RWPE2 (cell line): ENCODE data around the gene CIPC.
A peak's percentile ranks its signal among the peaks of the same experiment; 100 is the strongest.

Experiments used
- ATAC-seq: fragments of 200-7000 bp; cut with Tn5 transposase; 3 replicates; pipeline ENCODE4 v1.9.1; 2021; ENCODE audit warnings: low read depth
- DNase-seq: peaks from one replicate; pipeline ENCODE4 v3.0.0-alpha.2; 2020; ENCODE audit warnings: low spot score
- H3K27ac ChIP-seq: fragments of 450-650 bp; 2 replicates; pipeline ENCODE4 v1.5.1; 2017; ENCODE audit warnings: mild to moderate bottlenecking; ENCODE audit not compliant: poor library complexity, severe bottlenecking
- H3K27me3 ChIP-seq: fragments of 250-450 bp; sonication (Bioruptor Pico); 2 replicates; pipeline ENCODE4 v1.5.1; 2021; ENCODE audit warnings: mild to moderate bottlenecking, moderate library complexity; ENCODE audit not compliant: insufficient read depth, poor library complexity, severe bottlenecking
- H3K36me3 ChIP-seq: fragments of 250-450 bp; sonication (Bioruptor Pico); 2 replicates; pipeline ENCODE4 v1.5.1; 2020; ENCODE audit warnings: low read depth, mild to moderate bottlenecking, moderate library complexity
- H3K4me1 ChIP-seq: fragments of 250-450 bp; sonication (Bioruptor Pico); 2 replicates; pipeline ENCODE4 v1.5.1; 2021; ENCODE audit warnings: mild to moderate bottlenecking, moderate library complexity; ENCODE audit not compliant: insufficient read depth, poor library complexity, severe bottlenecking
- H3K4me3 ChIP-seq: fragments of 250-450 bp; sonication (Bioruptor Pico); 2 replicates; pipeline ENCODE4 v1.5.1; 2021; ENCODE audit warnings: mild to moderate bottlenecking, moderate library complexity; ENCODE audit not compliant: severe bottlenecking
- H3K9me3 ChIP-seq: fragments of 250-450 bp; sonication (Bioruptor Pico); 2 replicates; pipeline ENCODE4 v1.5.1; 2021; ENCODE audit warnings: mild to moderate bottlenecking, moderate library complexity; ENCODE audit not compliant: severe bottlenecking
- TF ChIP-seq, protein P1 (sequence below): fragments of 450-650 bp; IDR thresholded peaks from one replicate; pipeline ENCODE4 v1.5.1; 2017; ENCODE audit warnings: mild to moderate bottlenecking, moderate library complexity; ENCODE audit not compliant: poor library complexity, severe bottlenecking

CIPC gene

GRCh38 chr14:77126461-77126990 lies 28.5 kb downstream of the CIPC start:
- Histone ChIP-seq H3K4me3 (no peak overlapping the region), H3K4me1 (peaks cover 18% of the 10 kb centered on the region), H3K27ac (no peak overlapping the region), H3K9me3 (no peaks in the 10 kb centered on the region), H3K27me3 (peaks cover 14% of the 10 kb centered on the region), H3K36me3 (no peaks in the 10 kb centered on the region)
- ATAC-seq (no peak), DNase-seq (no peak)
- TF ChIP-seq, protein P1, sequence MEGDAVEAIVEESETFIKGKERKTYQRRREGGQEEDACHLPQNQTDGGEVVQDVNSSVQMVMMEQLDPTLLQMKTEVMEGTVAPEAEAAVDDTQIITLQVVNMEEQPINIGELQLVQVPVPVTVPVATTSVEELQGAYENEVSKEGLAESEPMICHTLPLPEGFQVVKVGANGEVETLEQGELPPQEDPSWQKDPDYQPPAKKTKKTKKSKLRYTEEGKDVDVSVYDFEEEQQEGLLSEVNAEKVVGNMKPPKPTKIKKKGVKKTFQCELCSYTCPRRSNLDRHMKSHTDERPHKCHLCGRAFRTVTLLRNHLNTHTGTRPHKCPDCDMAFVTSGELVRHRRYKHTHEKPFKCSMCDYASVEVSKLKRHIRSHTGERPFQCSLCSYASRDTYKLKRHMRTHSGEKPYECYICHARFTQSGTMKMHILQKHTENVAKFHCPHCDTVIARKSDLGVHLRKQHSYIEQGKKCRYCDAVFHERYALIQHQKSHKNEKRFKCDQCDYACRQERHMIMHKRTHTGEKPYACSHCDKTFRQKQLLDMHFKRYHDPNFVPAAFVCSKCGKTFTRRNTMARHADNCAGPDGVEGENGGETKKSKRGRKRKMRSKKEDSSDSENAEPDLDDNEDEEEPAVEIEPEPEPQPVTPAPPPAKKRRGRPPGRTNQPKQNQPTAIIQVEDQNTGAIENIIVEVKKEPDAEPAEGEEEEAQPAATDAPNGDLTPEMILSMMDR, result no peak

DNA sequence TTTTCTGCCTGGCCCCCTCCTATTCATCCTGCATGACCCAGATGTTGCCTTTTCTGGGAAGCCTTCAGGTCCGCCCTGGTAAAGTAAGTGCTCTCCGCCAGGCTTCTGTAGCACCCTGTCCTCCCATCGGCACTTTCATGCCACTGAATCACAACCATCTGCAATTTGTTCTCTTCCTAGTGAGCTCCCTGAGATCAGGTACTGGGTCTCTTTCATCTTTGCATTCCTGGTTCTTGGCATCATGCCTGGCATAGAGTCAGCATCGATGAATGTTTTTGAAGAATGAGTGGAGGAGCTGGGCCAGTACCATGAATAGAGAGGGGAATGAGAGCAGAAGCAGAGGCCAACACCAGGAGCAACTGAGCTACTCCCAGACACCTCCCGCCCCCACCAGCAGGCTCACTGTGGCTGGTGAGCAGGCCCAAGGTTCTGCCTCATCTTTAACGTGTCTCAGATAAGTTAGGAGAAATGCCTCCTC lies 30.4 kb downstream of the CIPC start:
- no peak overlapping the region for H3K4me3 ChIP-seq
- H3K36me3 ChIP-seq, result no peaks in the 10 kb centered on the region
- DNase-seq (no peak), ATAC-seq (peak; percentile 47)
- TF ChIP-seq, protein P1, result no peak
- H3K4me1 ChIP-seq, result peaks cover 10% of the 10 kb centered on the region
- H3K9me3 ChIP-seq, result no peaks in the 10 kb centered on the region
- no peak overlapping the region for H3K27ac ChIP-seq
- peaks cover 14% of the 10 kb centered on the region for H3K27me3 ChIP-seq

DNA sequence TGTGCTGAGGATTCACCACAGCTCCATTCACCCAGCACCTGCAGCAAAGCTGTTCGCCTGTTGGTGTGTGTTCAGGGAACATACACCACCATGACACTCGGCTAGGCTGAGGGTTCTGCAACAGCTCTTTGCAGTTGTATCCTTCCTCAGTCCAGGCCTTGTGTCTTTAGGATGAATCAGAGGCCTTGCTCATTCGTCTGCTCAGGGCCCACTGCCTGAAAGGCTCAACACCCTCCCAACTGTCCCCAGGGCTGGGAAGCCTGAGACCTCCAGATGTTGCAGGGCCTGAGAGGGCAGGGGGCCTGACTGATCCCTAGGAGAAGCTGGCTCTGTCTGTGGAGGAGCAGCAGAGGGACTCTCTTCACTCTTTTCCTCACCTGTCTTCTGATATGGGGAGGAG lies 32.3 kb downstream of the CIPC start:
- H3K27me3 ChIP-seq, result peaks cover 20% of the 10 kb centered on the region
- ATAC-seq, result no peak
- H3K4me3 ChIP-seq, result no peak overlapping the region
- H3K9me3 ChIP-seq, result no peaks in the 10 kb centered on the region
- no peak for DNase-seq
- TF ChIP-seq, protein P1, result no peak
- no peaks in the 10 kb centered on the region for H3K36me3 ChIP-seq
- H3K27ac ChIP-seq, result no peak overlapping the region
- no peaks in the 10 kb centered on the region for H3K4me1 ChIP-seq

DNA sequence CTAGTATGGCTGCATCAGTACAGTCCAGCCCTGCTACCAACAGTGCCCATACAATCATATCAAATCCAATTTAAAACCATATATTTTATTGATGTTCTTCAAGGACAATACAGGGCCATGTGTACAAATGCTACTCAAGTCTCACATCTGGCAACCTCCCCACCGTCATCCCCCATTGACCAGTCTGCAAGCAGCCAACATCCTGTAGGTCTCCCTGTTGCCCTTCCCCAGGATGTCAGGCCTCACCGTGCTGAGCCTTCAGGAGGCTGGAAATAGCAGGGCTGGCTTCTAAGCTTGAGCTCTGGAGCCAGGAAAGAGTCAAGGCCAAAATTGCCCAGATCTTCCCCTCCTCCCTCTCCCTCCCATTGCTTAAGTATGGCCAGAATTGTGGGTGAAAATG lies 33.1 kb downstream of the CIPC start:
- Histone ChIP-seq H3K4me1 (no peaks in the 10 kb centered on the region), H3K27ac (no peak overlapping the region), H3K9me3 (no peaks in the 10 kb centered on the region), H3K4me3 (no peak overlapping the region), H3K27me3 (peaks cover 22% of the 10 kb centered on the region), H3K36me3 (no peaks in the 10 kb centered on the region)
- ATAC-seq (no peak), DNase-seq (no peak)
- TF ChIP-seq, protein P1, result no peak

GRCh38 chr14:77131871-77132486 lies 33.9 kb downstream of the CIPC start:
- no peaks in the 10 kb centered on the region for H3K36me3 ChIP-seq
- H3K27ac ChIP-seq, result no peak overlapping the region
- H3K9me3 ChIP-seq, result no peaks in the 10 kb centered on the region
- H3K27me3 ChIP-seq, result peaks cover 25% of the 10 kb centered on the region
- DNase-seq (no peak), ATAC-seq (no peak)
- H3K4me1 ChIP-seq, result no peaks in the 10 kb centered on the region
- TF ChIP-seq, protein P1, result no peak
- H3K4me3 ChIP-seq, result no peak overlapping the region
